GM23338 (cell line): ENCODE data around the gene HJV. TPM values are rescaled to one million over a fixed set of nuclear protein-coding genes. Genes with fewer than 3 reads are reported as not detected.

ENCODE experiments used
- ATAC-seq: fragments of 200-7000 bp; cut with Tn5 transposase; 3 replicates; pipeline ENCODE4 v1.9.1; 2020
- DNase-seq: peaks from one replicate; pipeline ENCODE4 v3.0.0-alpha.2; 2015; ENCODE audit warnings: low spot score
- H2AFZ ChIP-seq: fragments of 200-600 bp; sonication (generic); 2 replicates; pipeline ENCODE4 v1.8.0; 2016; ENCODE audit warnings: antibody characterized with exemption, mild to moderate bottlenecking, moderate library complexity
- H3F3A ChIP-seq: fragments of 200-600 bp; sonication (generic); replicated peaks from 2 replicates; pipeline ENCODE4 v1.8.0; 2017; ENCODE audit warnings: antibody characterized with exemption, mixed run types, low read depth
- H3K27ac ChIP-seq: fragments of 200-600 bp; sonication (generic); 2 replicates; pipeline ENCODE4 v1.6.1; 2016; ENCODE audit warnings: low read depth
- H3K27me3 ChIP-seq: fragments of 200-600 bp; sonication (generic); 2 replicates; pipeline ENCODE4 v1.8.0; 2016; ENCODE audit warnings: mild to moderate bottlenecking, mixed run types, moderate library complexity; ENCODE audit not compliant: insufficient read depth
- H3K36me3 ChIP-seq: fragments of 200-600 bp; sonication (generic); 2 replicates; pipeline ENCODE4 v1.8.0; 2016; ENCODE audit warnings: mild to moderate bottlenecking; ENCODE audit not compliant: insufficient read depth
- H3K4me1 ChIP-seq: fragments of 200-600 bp; sonication (generic); 2 replicates; pipeline ENCODE4 v1.8.0; 2016; ENCODE audit warnings: mild to moderate bottlenecking, moderate library complexity; ENCODE audit not compliant: insufficient read depth
- H3K4me2 ChIP-seq: fragments of 200-600 bp; sonication (generic); 2 replicates; pipeline ENCODE4 v1.7.1; 2017; ENCODE audit warnings: mixed run types
- H3K4me3 ChIP-seq: fragments of 200-600 bp; sonication (generic); 2 replicates; pipeline ENCODE4 v1.6.1; 2016; ENCODE audit warnings: mixed run types
- H3K79me2 ChIP-seq: fragments of 200-600 bp; sonication (generic); replicated peaks from 2 replicates; pipeline ENCODE4 v1.8.0; 2017; ENCODE audit warnings: mild to moderate bottlenecking; ENCODE audit not compliant: insufficient read depth
- H3K9me2 ChIP-seq: fragments of 200-600 bp; sonication (generic); 2 replicates; pipeline ENCODE4 v1.8.0; 2017; ENCODE audit not compliant: insufficient read depth
- H4K20me1 ChIP-seq: fragments of 200-600 bp; sonication (generic); replicated peaks from 2 replicates; pipeline ENCODE4 v1.8.0; 2017; ENCODE audit warnings: mild to moderate bottlenecking; ENCODE audit not compliant: insufficient read depth
- H3K27ac Mint-ChIP-seq: 2 replicates; pipeline ENCODE4 v1.8.0; 2020; ENCODE audit warnings: inconsistent platforms, mild to moderate bottlenecking, moderate library complexity, mixed read lengths
- H3K27me3 Mint-ChIP-seq: 3 replicates; pipeline ENCODE4 v1.8.0; 2022; ENCODE audit warnings: low read depth, mild to moderate bottlenecking, moderate library complexity, mixed read lengths, inconsistent platforms; ENCODE audit not compliant: insufficient read depth, poor library complexity
- H3K36me3 Mint-ChIP-seq: 3 replicates; pipeline ENCODE4 v1.8.0; 2021; ENCODE audit warnings: low read depth, mild to moderate bottlenecking, inconsistent platforms, moderate library complexity, mixed read lengths
- H3K4me1 Mint-ChIP-seq: 3 replicates; pipeline ENCODE4 v1.8.0; 2020; ENCODE audit warnings: mild to moderate bottlenecking, inconsistent platforms, mixed read lengths
- H3K4me3 Mint-ChIP-seq: 3 replicates; pipeline ENCODE4 v1.8.0; 2021; ENCODE audit warnings: moderate library complexity, mild to moderate bottlenecking, inconsistent platforms, mixed read lengths
- H3K9me3 Mint-ChIP-seq: 3 replicates; pipeline ENCODE4 v1.8.0; 2020; ENCODE audit warnings: moderate library complexity, mild to moderate bottlenecking, inconsistent platforms, mixed read lengths
- CREB1 ChIP-seq: fragments of 250-450 bp; sonication (Bioruptor Pico); IDR thresholded peaks from 2 replicates; pipeline ENCODE4 v1.5.0; 2020; ENCODE audit warnings: low read depth, mild to moderate bottlenecking, moderate library complexity
- ETS1 ChIP-seq: IDR thresholded peaks from 2 replicates; pipeline ENCODE4 v1.6.1; 2016; ENCODE audit warnings: antibody characterized with exemption
- EZH2 ChIP-seq: fragments of 200-600 bp; sonication (generic); IDR thresholded peaks from one replicate; pipeline ENCODE4 v1.8.0; 2017; ENCODE audit warnings: antibody characterized with exemption, mild to moderate bottlenecking, low read depth; ENCODE audit not compliant: unreplicated experiment
- EZH2phosphoT487 ChIP-seq: fragments of 200-600 bp; sonication (generic); IDR thresholded peaks from one replicate; pipeline ENCODE4 v1.8.1; 2018; ENCODE audit warnings: antibody characterized with exemption; ENCODE audit not compliant: unreplicated experiment
- JUNB ChIP-seq: IDR thresholded peaks from one replicate; pipeline ENCODE4 v1.6.1; 2016; ENCODE audit warnings: antibody characterized with exemption; ENCODE audit not compliant: unreplicated experiment
- NANOG ChIP-seq: IDR thresholded peaks from 2 replicates; pipeline ENCODE4 v1.6.1; 2016; ENCODE audit warnings: antibody characterized with exemption, borderline replicate concordance
- POLR2AphosphoS5 ChIP-seq: IDR thresholded peaks from 2 replicates; pipeline ENCODE4 v1.6.1; 2016; ENCODE audit warnings: antibody characterized with exemption, low read depth
- STAT1 ChIP-seq: IDR thresholded peaks from one replicate; pipeline ENCODE4 v1.6.1; 2016; ENCODE audit warnings: antibody characterized with exemption; ENCODE audit not compliant: unreplicated experiment
- ZNF114 ChIP-seq: fragments of 250-450 bp; sonication (Bioruptor Pico); IDR thresholded peaks from 2 replicates; pipeline ENCODE4 v1.5.0; 2020; ENCODE audit warnings: mild to moderate bottlenecking, moderate library complexity
- ZNF331 ChIP-seq: fragments of 250-450 bp; sonication (Bioruptor Pico); IDR thresholded peaks from 2 replicates; pipeline ENCODE4 v1.5.0; 2020; ENCODE audit warnings: low read depth, mild to moderate bottlenecking, moderate library complexity
- polyA plus RNA-seq: library from polyadenylated mRNA; unstranded; fragments of >200 nt; fragmentation: Nextera tagmentation; extraction: Ambion mirVana; gene quantifications from 2 replicates; pipeline ENCODE4 v1.2.1, GENCODE V29; 2016
- total RNA-seq: library from RNA; depleted of rRNA; stranded (reverse); fragments of >200 nt; shearing (Covaris generic); gene quantifications from 2 replicates; pipeline ENCODE4 v1.2.3, GENCODE V29; 2014
- TF ChIP-seq, protein P1 (sequence below): IDR thresholded peaks from one replicate; pipeline ENCODE4 v1.6.1; 2018; ENCODE audit warnings: antibody characterized with exemption; ENCODE audit not compliant: unreplicated experiment

Gene HJV
- total and polyA plus RNA-seq, 2 experiments from 2014 or later, result 0.42 to 0.45 TPM

DNA sequence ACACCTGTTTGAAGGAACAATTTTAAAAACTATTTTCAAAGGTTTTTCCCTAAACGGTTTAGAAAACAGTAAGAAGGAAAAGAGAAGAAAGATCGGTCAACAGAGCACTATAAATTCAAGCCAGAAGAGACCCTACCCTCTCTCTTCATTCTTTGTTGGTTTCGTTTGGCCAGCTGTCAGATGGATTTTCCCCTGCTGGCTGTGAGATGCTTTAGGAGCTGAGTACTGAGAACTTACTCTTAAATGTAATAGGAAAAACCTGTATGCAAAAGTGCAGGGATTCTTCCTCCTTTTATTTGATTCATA, 23.9 kb downstream of the HJV start:
- no peaks in the 10 kb centered on the region; the same call in 1 of the 2 replicates for H3K36me3 ChIP-seq
- DNase-seq (no peak), ATAC-seq (no peak)
- H3K4me3 ChIP-seq, result peak overlapping the region; percentile 75
- TF ChIP-seq ETS1 (no peak), NANOG (no peak), CREB1 (no peak), EZH2phosphoT487 (no peak), ZNF331 (CRISPR knock-in tag) (no peak), JUNB (no peak), EZH2 (no peak), ZNF114 (CRISPR knock-in tag) (no peak), POLR2AphosphoS5 (no peak)
- TF ChIP-seq, protein P1, sequence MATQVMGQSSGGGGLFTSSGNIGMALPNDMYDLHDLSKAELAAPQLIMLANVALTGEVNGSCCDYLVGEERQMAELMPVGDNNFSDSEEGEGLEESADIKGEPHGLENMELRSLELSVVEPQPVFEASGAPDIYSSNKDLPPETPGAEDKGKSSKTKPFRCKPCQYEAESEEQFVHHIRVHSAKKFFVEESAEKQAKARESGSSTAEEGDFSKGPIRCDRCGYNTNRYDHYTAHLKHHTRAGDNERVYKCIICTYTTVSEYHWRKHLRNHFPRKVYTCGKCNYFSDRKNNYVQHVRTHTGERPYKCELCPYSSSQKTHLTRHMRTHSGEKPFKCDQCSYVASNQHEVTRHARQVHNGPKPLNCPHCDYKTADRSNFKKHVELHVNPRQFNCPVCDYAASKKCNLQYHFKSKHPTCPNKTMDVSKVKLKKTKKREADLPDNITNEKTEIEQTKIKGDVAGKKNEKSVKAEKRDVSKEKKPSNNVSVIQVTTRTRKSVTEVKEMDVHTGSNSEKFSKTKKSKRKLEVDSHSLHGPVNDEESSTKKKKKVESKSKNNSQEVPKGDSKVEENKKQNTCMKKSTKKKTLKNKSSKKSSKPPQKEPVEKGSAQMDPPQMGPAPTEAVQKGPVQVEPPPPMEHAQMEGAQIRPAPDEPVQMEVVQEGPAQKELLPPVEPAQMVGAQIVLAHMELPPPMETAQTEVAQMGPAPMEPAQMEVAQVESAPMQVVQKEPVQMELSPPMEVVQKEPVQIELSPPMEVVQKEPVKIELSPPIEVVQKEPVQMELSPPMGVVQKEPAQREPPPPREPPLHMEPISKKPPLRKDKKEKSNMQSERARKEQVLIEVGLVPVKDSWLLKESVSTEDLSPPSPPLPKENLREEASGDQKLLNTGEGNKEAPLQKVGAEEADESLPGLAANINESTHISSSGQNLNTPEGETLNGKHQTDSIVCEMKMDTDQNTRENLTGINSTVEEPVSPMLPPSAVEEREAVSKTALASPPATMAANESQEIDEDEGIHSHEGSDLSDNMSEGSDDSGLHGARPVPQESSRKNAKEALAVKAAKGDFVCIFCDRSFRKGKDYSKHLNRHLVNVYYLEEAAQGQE, result no peak
- H3K4me1 Mint-ChIP-seq, result peaks cover 45% of the 10 kb centered on the region
- peaks cover 9% of the 10 kb centered on the region for H3K27me3 Mint-ChIP-seq
- peaks cover 18% of the 10 kb centered on the region for H3K79me2 ChIP-seq
- no peaks in the 10 kb centered on the region for H3K9me2 ChIP-seq
- H4K20me1 ChIP-seq, result no peaks in the 10 kb centered on the region
- no peaks in the 10 kb centered on the region for H3K27me3 ChIP-seq
- peak overlapping the region; percentile 99 for H3K4me3 Mint-ChIP-seq
- no peak overlapping the region for H3K27ac Mint-ChIP-seq
- H3K4me2 ChIP-seq, result peak overlapping the region; percentile 93
- peaks cover 38% of the 10 kb centered on the region for H3K36me3 Mint-ChIP-seq
- no peak overlapping the region for H2AFZ ChIP-seq
- H3K9me3 Mint-ChIP-seq, result no peaks in the 10 kb centered on the region
- peaks cover 5% of the 10 kb centered on the region for H3F3A ChIP-seq
- H3K4me1 ChIP-seq, result peaks cover 39% of the 10 kb centered on the region
- no peak overlapping the region for H3K27ac ChIP-seq

- peak; percentile 38 for DNase-seq
- H3K36me3 Mint-ChIP-seq, result peaks cover 43% of the 10 kb centered on the region
- peak overlapping the region; percentile 99 for H3K4me3 Mint-ChIP-seq
- Histone ChIP-seq H3K4me2 (peak overlapping the region; percentile 93), H3F3A (peaks cover 5% of the 10 kb centered on the region), H3K4me1 (peaks cover 39% of the 10 kb centered on the region), H3K79me2 (peaks cover 18% of the 10 kb centered on the region), H2AFZ (peak overlapping the region; percentile 91), H3K36me3 (no peaks in the 10 kb centered on the region; the same call in 1 of the 2 replicates), H3K27ac (peak overlapping the region; percentile 24; the same call in 1 of the 2 replicates), H3K9me2 (no peaks in the 10 kb centered on the region), H3K27me3 (no peaks in the 10 kb centered on the region), H3K4me3 (peak overlapping the region; percentile 75), H4K20me1 (no peaks in the 10 kb centered on the region)
- no peak for TF ChIP-seq ZNF331 (CRISPR knock-in tag)
- TF ChIP-seq EZH2phosphoT487, result no peak
- no peak for TF ChIP-seq CREB1
- TF ChIP-seq, protein P1, result no peak
- TF ChIP-seq ZNF114 (CRISPR knock-in tag), result no peak
- no peak for TF ChIP-seq STAT1
- no peak for TF ChIP-seq NANOG
- TF ChIP-seq ETS1, result 0 out of 2 replicates have a peak, but pooled peaks have one; percentile 1
- H3K4me1 Mint-ChIP-seq, result peaks cover 49% of the 10 kb centered on the region
- peak overlapping the region; percentile 89 for H3K27ac Mint-ChIP-seq
- no peaks in the 10 kb centered on the region for H3K9me3 Mint-ChIP-seq
- peaks cover 9% of the 10 kb centered on the region for H3K27me3 Mint-ChIP-seq
- peak; percentile 22 for ATAC-seq
Measured at GRCh38 chr1:145997016-145997717, 24.4 kb downstream of the HJV start.
